ENCODE results near the gene LMBR1. TPM values are rescaled to one million over a fixed set of nuclear protein-coding genes. Genes with fewer than 3 reads are reported as not detected.
"Not testable (repeated sequence)": the region's sequence is repeated elsewhere in the genome, so short reads cannot be mapped to it uniquely, and the experiment has no call there.

LMBR1 gene
- total RNA-seq, 1 donor from 2014 or later = 73.7 TPM

DNA sequence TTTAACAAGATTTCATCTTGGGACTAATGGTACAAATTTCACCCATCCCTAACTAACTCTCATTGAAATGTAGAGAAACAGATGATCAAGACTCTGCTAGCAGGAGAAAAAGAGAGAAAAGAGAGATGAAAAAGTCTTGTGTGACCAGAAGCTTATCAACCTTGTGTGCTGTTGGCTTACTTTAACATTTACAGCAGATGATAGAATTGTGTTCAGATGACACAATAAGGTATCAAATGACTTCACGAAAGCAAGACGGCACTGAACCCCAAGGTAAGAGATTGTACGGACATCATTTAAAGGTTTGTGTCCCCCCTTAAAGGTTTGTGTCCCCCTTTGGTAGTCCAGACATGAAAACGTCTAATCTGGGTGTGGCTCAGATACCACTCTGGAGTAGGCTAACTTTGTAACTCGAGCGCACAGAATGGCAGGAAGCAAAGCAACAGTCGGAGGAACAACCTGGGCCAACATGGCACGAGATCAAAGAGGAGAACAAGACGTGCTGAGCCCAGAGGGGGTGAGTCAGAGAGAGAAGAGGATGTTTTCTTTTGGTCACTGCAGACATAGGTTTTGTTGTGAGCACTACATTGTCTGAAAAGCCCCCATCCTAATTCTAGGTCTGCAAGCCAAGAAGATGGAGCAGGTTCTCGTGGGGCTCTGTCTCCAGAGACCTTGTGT, 10.4 kb upstream of the LMBR1 start:
- TF ChIP-seq, protein P1, sequence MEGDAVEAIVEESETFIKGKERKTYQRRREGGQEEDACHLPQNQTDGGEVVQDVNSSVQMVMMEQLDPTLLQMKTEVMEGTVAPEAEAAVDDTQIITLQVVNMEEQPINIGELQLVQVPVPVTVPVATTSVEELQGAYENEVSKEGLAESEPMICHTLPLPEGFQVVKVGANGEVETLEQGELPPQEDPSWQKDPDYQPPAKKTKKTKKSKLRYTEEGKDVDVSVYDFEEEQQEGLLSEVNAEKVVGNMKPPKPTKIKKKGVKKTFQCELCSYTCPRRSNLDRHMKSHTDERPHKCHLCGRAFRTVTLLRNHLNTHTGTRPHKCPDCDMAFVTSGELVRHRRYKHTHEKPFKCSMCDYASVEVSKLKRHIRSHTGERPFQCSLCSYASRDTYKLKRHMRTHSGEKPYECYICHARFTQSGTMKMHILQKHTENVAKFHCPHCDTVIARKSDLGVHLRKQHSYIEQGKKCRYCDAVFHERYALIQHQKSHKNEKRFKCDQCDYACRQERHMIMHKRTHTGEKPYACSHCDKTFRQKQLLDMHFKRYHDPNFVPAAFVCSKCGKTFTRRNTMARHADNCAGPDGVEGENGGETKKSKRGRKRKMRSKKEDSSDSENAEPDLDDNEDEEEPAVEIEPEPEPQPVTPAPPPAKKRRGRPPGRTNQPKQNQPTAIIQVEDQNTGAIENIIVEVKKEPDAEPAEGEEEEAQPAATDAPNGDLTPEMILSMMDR (IDR thresholded peaks at IDR 0.05; ENCODE audit: insufficient read depth, low read length, severe bottlenecking) = no peak
- Histone ChIP-seq H3K4me3 (ENCODE audit: low read depth, low read length) (no peak overlapping the region), H3K27me3 (ENCODE audit: control insufficient read depth, insufficient read depth, low read length) (no peaks in the 10 kb centered on the region), H3K36me3 (ENCODE audit: control insufficient read depth, insufficient read depth, low read length) (no peaks in the 10 kb centered on the region)
- DNase-seq (ENCODE audit: low read depth) (peak; percentile 79), FAIRE-seq (peak; percentile 40)

DNA sequence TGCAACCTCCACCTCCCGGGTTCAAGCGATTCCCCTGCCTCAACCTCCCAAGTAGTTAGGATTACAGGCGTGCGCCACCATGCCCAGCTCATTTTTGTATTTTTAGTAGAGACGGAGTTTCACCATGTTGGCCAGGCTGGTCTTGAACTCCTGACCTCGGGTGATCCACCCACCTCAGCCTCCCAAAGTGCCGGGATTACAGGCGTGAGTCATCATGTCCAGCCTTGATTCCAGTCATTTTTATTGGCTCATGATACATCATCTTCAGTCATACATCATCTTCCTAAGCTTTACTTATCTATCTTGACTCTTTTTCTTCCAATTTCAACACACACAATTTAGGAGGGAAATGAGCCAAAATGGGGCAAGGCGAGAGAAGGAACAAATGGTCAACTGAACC, 7.1 kb upstream of the LMBR1 start:
- not testable (repeated sequence) for H3K27me3 ChIP-seq (ENCODE audit: control insufficient read depth, insufficient read depth, low read length); DNase-seq (ENCODE audit: low read depth); H3K36me3 ChIP-seq (ENCODE audit: control insufficient read depth, insufficient read depth, low read length); FAIRE-seq; H3K4me3 ChIP-seq (ENCODE audit: low read depth, low read length)

DNA sequence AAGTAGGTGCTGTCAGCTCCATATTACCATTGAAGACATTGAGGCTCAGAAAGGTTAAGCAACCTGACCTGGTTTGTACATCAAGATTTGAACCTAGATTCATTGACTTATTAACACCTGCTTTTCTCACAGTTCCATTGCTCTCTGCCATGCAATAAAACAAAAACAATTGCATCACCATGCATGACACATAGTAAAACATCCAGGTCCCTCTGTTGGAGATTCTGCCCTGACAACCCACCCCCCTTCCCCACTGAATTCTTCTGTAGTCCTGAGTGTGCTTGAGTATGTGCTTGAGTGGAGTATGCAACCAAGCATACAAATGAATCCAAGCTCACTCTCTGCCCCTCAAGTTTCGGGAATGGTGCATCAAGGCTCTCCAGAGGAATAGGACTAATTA, 6.0 kb upstream of the LMBR1 start:
- Histone ChIP-seq H3K4me3 (ENCODE audit: low read depth, low read length) (no peak overlapping the region), H3K36me3 (ENCODE audit: control insufficient read depth, insufficient read depth, low read length) (no peaks in the 10 kb centered on the region), H3K27me3 (ENCODE audit: control insufficient read depth, insufficient read depth, low read length) (no peaks in the 10 kb centered on the region)
- TF ChIP-seq, protein P1 (IDR thresholded peaks at IDR 0.05; ENCODE audit: insufficient read depth, low read length, severe bottlenecking) = no peak
- no peak for FAIRE-seq
- DNase-seq (ENCODE audit: low read depth) = peak; percentile 40

DNA sequence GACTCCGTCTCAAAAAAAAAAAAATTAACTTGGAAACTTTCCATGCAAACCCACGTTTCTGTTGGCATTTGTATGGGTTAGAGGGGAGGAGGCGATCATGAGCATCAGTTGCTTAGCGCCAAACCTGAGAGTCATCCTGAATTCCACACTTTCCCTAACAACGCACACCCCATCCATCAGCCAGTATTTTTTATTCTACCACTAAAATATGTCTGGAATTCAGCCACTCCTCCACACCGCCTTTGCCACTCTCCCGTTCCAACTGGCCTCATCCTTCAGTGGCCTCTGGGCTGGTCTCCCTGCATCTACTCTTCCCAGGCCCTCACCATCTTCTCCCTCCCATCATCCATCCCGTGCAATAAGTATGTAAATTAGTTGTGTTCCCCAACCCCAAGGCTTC, 4.7 kb upstream of the LMBR1 start:
- Histone ChIP-seq H3K4me3 (ENCODE audit: low read depth, low read length) (no peak overlapping the region), H3K36me3 (ENCODE audit: control insufficient read depth, insufficient read depth, low read length) (no peaks in the 10 kb centered on the region), H3K27me3 (ENCODE audit: control insufficient read depth, insufficient read depth, low read length) (no peaks in the 10 kb centered on the region)
- peak; percentile 20 for DNase-seq (ENCODE audit: low read depth)
- no peak for FAIRE-seq
- TF ChIP-seq, protein P1 (IDR thresholded peaks at IDR 0.05; ENCODE audit: insufficient read depth, low read length, severe bottlenecking) = no peak

DNA sequence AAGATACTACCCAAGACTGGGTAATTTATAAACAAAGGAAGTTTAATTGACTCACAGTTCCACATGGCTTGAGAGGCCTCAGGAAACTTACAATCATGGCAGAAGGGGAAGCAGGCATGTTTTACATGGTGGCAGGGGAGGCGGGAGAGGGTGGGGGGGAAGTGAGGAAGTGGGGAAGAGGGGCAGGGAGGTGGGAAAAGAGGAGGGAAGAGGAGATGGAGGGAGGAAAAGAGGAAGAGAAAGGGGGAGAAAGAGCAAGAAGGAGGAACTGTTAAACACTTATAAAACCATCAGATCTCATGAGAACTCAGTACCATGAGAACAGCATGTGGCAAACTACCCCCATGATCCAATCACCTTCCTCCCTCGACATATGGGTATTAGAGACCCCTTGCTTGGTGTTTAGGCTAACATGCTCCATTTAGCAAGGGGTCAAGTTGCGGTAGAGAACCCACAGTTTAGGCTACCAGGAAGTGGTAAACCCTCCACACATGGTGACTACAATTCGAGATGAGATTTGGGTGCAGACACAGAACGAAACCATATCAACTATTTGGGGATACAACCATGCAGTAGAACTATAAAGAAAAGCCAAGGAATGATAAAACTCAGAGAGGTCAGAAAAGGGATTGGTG, 3.5 kb upstream of the LMBR1 start:
- DNase-seq (ENCODE audit: low read depth) = no peak
- TF ChIP-seq, protein P1 (IDR thresholded peaks at IDR 0.05; ENCODE audit: insufficient read depth, low read length, severe bottlenecking) = no peak
- Histone ChIP-seq H3K4me3 (ENCODE audit: low read depth, low read length) (no peak overlapping the region), H3K27me3 (ENCODE audit: control insufficient read depth, insufficient read depth, low read length) (no peaks in the 10 kb centered on the region), H3K36me3 (ENCODE audit: control insufficient read depth, insufficient read depth, low read length) (no peaks in the 10 kb centered on the region)
- FAIRE-seq = no peak

DNA sequence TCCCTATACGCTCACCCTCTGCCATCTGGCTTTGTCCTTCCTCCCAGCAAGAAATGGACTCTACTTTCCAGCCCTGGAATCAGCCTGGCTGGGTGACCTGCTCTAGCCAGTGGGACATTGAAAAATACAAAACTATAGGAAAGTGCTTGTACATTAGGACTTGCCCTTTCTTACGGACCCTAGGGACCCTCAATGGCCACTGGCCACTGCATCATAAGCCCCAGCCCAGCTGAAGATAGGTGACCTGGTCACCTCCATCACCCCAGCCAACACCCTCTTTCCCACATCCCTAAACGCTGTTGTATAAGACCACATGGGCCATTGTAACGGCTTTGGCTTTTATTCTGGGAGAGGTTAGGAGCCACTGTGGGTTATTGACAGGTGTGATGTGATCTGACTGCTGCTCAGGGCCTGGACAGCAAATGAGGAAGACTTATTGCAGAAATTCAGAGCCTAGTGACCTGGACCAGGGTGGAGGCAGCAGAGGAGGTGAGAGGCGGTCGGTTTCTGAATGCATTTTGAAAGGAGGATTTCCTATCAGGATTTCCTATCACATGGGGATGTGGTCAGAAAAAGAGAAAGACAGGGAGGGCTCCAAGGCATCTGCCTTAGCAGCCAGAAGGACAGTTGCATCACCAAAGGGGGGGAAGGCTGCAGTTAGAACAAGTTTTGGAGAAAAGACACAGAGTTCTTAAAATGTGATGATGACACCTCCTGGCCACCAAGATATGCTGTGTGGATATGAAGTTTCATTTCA, 2.2 kb upstream of the LMBR1 start:
- Histone ChIP-seq H3K36me3 (ENCODE audit: control insufficient read depth, insufficient read depth, low read length) (no peaks in the 10 kb centered on the region), H3K4me3 (ENCODE audit: low read depth, low read length) (no peak overlapping the region), H3K27me3 (ENCODE audit: control insufficient read depth, insufficient read depth, low read length) (no peaks in the 10 kb centered on the region)
- FAIRE-seq (no peak), DNase-seq (ENCODE audit: low read depth) (no peak)
- TF ChIP-seq, protein P1 (IDR thresholded peaks at IDR 0.05; ENCODE audit: insufficient read depth, low read length, severe bottlenecking) = no peak

All from bronchial epithelial cell (primary cell).